HAP-1 (cell line): ENCODE data around the gene MDM2.
"Not testable (repeated sequence)": the region's sequence is repeated elsewhere in the genome, so short reads cannot be mapped to it uniquely, and the experiment has no call there.

Source experiments
- DNase-seq, 2 experiments: peaks; one replicate each; pipeline ENCODE4 v3.0.0-alpha.2; 2016 to 2020; ENCODE audit warnings: low spot score in 2 of 2
- H3K27me3 ChIP-seq: fragments of 250-450 bp; sonication (Bioruptor Pico); 2 replicates; pipeline ENCODE4 v1.5.1; 2020; ENCODE audit warnings: low read depth, mild to moderate bottlenecking, moderate library complexity
- H3K36me3 ChIP-seq: fragments of 250-450 bp; sonication (Bioruptor Pico); replicated peaks from 2 replicates; pipeline ENCODE4 v1.5.1; 2020; ENCODE audit warnings: mild to moderate bottlenecking
- H3K4me1 ChIP-seq: fragments of 250-450 bp; sonication (Bioruptor Pico); 2 replicates; pipeline ENCODE4 v1.5.1; 2020; ENCODE audit warnings: mild to moderate bottlenecking
- H3K4me3 ChIP-seq: fragments of 250-450 bp; sonication (Bioruptor Pico); 2 replicates; pipeline ENCODE4 v1.5.1; 2020; ENCODE audit warnings: mild to moderate bottlenecking, moderate library complexity
- H3K9me3 ChIP-seq: fragments of 250-450 bp; sonication (Bioruptor Pico); 2 replicates; pipeline ENCODE4 v1.5.1; 2020; ENCODE audit warnings: mild to moderate bottlenecking, moderate library complexity
- in situ Hi-C: fragments of 300-500 bp; cut with MboI; formaldehyde crosslinking; loops from 3 replicates; pipeline ENCODE4 v1.14.3; 2020; ENCODE audit warnings: low sequenced_read_pairs, inconsistent platforms, mixed read lengths

The MDM2 gene

DNA sequence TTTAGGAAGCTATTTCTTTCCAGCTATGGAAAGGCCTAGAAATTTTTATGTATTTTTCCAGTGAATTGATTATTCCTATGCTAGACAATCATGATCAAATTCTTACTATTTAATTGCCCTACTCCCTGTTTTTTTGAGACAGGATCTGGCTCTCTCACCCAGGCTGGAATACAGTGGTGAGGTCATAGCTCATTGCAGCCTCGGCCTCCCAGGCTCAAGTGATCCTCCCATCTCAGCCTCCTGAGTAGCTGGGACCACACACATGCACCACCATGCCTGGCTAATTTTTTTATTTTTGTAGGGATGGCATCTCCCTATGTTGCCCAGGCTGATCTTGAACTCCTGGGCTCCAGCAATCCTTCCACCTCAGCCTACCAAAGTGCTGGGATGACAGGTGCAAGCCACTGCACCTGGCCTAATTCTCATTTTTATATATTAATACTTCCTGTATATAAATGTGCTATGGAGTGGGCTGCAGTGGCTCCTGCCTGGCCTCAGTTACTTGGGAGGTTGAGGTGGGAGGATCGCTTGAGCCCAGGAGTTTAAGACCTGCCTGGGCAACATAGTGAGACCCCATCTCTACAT, 16.0 kb upstream of the MDM2 start:
- Histone ChIP-seq H3K27me3 (no peaks in the 10 kb centered on the region), H3K4me3 (no peak overlapping the region), H3K36me3 (no peaks in the 10 kb centered on the region), H3K9me3 (no peaks in the 10 kb centered on the region), H3K4me1 (no peaks in the 10 kb centered on the region)
- DNase-seq: no peak
- in situ Hi-C loops: no loop called here

GRCh38 chr12:68792952-68793351, 15.0 kb upstream of the MDM2 start:
- no peaks in the 10 kb centered on the region for H3K4me1 ChIP-seq
- H3K36me3 ChIP-seq: no peaks in the 10 kb centered on the region
- H3K27me3 ChIP-seq: no peaks in the 10 kb centered on the region
- no peaks in the 10 kb centered on the region for H3K9me3 ChIP-seq
- no peak overlapping the region for H3K4me3 ChIP-seq
- peak in 1 of 2 experiments; percentile 28 for DNase-seq
- in situ Hi-C loops: no loop called here

DNA sequence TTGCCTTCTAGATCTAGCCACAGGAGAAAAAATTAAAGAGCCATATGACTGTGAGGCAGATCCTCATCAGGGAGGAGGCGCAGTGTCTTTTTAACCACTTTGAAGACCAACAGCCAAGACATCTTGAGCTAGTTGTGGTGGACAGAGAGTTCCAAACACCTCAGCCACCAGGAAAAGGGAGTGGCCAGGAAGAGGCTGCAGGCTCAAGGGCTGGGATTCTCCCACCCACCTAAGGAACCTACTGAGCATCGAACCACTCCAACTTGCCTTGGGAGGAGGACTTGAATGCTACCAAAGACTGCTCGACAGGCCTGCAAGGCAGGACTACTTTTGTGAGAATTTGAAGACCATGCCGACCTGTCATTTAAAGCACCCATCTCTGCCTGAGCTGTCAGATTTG, 14.5 kb upstream of the MDM2 start:
- no peak for DNase-seq
- Histone ChIP-seq H3K36me3 (no peaks in the 10 kb centered on the region), H3K9me3 (no peaks in the 10 kb centered on the region), H3K4me1 (no peaks in the 10 kb centered on the region), H3K27me3 (no peaks in the 10 kb centered on the region), H3K4me3 (no peak overlapping the region)
- in situ Hi-C loops: no loop called here

DNA sequence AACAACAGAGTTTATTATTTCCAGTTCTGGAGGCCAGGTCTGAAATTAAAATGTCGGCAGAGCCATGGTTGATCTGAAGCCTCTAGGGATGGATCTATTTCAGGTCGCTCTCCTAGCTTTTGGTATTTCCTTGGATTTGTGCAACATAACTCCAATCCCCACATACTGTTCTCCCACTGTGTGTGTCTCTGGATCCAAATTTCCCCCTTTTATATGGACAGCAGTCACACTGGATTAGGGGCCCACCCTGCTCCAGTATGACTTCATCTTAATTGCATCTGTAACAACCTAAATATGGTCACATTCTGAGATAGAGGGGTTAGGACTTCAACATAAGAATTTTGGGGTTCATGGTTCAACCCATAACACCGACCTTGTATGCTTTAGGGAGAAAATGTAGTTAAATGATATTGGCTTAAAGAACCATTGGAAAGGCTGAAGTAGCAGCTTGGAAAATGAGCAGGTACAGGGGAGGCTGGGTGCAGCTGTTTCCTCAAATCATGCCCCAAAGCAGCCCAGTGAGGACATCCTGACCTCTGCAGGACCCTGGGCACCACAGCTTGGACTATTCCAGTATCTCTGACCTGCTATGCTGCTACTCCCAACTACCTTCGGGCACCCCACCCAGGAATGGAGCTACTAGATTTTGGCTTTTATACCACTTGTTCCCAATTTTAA, 13.9 kb upstream of the MDM2 start:
- H3K27me3 ChIP-seq: no peaks in the 10 kb centered on the region
- in situ Hi-C loops: no loop called here
- H3K4me3 ChIP-seq: no peak overlapping the region
- H3K4me1 ChIP-seq: no peaks in the 10 kb centered on the region
- H3K9me3 ChIP-seq: no peaks in the 10 kb centered on the region
- DNase-seq: no peak
- H3K36me3 ChIP-seq: no peaks in the 10 kb centered on the region

- in situ Hi-C loops: no loop called here
- no peak for DNase-seq
- H3K36me3 ChIP-seq: no peaks in the 10 kb centered on the region
These were observed 13.2 kb upstream of the MDM2 start for GRCh38 chr12:68794653-68795251.

DNA sequence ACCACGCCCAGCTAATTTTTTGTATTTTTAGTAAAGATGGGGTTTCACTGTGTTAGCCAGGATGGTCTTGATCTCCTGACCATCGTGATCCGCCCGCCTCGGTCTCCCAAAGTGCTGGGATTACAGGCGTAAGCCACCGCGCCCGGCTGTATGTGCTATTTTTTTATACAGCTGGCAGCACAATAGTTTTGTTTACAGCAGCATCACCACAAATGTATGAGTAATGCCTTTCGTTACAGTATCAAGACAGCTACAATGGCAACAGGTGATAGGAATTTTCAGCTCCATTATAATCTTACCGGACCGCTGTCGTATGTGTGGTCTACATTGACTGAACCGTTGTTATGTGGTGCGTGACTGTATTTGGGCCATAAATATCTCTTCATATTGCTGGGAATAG, 11.6 kb upstream of the MDM2 start:
- Histone ChIP-seq H3K4me3 (no peak overlapping the region), H3K36me3 (no peaks in the 10 kb centered on the region), H3K4me1 (no peaks in the 10 kb centered on the region), H3K9me3 (no peaks in the 10 kb centered on the region), H3K27me3 (no peaks in the 10 kb centered on the region)
- DNase-seq: no peak
- in situ Hi-C loops: no loop called here

More at GRCh38 chr12:68794653-68795251, 13.2 kb upstream of the MDM2 start:
- Histone ChIP-seq H3K27me3 (no peaks in the 10 kb centered on the region), H3K9me3 (no peaks in the 10 kb centered on the region), H3K4me1 (no peaks in the 10 kb centered on the region), H3K4me3 (no peak overlapping the region)

DNA sequence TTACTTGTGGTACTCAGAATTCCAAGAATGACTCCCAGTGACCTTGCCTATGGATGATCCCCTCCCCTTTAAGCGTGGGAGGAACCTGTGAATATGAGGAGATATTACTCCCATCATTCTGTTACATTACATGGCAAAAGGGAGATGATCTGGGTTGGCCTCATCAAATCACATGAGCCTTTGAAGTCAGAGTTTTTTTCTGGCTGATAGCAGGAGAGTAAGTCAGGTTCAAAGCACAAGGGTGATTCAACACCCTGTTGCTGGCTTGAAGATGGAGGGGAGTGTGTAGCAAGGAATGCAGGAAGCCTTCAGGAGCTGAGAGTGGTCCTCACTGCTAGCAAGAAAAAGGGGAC, 9.1 kb upstream of the MDM2 start:
- in situ Hi-C loops: no loop called here
- H3K9me3 ChIP-seq: no peaks in the 10 kb centered on the region
- H3K36me3 ChIP-seq: no peaks in the 10 kb centered on the region
- no peak overlapping the region for H3K4me3 ChIP-seq
- DNase-seq: no peak
- H3K4me1 ChIP-seq: 0 out of 2 replicates have a peak, but pooled peaks cover 3% of the 10 kb centered on the region
- no peaks in the 10 kb centered on the region for H3K27me3 ChIP-seq

DNA sequence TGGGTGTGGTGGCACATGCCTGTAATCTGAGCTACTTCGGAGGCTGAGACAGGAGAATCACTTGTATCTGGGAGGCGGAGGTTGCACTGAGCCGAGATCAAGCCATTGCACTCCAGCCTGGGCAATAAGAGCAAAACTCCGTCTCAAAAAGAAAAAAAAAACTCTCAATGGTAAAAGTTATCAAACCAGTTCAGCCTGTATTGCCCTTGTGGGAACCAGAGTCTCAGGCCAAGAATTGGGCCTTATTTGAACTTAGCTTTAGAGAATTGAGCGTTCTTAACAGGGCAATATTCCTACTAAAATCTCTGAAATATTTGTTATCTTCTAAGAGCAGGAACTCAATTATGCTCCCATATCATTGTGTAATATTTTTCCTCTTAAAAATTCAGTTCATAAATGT, 7.7 kb upstream of the MDM2 start:
- in situ Hi-C loops: no loop called here
- H3K4me1 ChIP-seq: 0 out of 2 replicates have a peak, but pooled peaks cover 3% of the 10 kb centered on the region
- H3K4me3 ChIP-seq: no peak overlapping the region
- H3K27me3 ChIP-seq: no peaks in the 10 kb centered on the region
- H3K36me3 ChIP-seq: no peaks in the 10 kb centered on the region
- DNase-seq: no peak
- H3K9me3 ChIP-seq: no peaks in the 10 kb centered on the region

- DNase-seq, H3K4me3 ChIP-seq, H3K36me3 ChIP-seq, in situ Hi-C loops, H3K27me3 ChIP-seq, H3K9me3 ChIP-seq, H3K4me1 ChIP-seq: not testable (repeated sequence)
These were observed 6.9 kb upstream of the MDM2 start for GRCh38 chr12:68801124-68801523.

- in situ Hi-C loops, H3K4me1 ChIP-seq, H3K36me3 ChIP-seq, H3K4me3 ChIP-seq, DNase-seq, H3K9me3 ChIP-seq, H3K27me3 ChIP-seq: not testable (repeated sequence)
These were observed 5.6 kb upstream of the MDM2 start for GRCh38 chr12:68802372-68802745.

DNA sequence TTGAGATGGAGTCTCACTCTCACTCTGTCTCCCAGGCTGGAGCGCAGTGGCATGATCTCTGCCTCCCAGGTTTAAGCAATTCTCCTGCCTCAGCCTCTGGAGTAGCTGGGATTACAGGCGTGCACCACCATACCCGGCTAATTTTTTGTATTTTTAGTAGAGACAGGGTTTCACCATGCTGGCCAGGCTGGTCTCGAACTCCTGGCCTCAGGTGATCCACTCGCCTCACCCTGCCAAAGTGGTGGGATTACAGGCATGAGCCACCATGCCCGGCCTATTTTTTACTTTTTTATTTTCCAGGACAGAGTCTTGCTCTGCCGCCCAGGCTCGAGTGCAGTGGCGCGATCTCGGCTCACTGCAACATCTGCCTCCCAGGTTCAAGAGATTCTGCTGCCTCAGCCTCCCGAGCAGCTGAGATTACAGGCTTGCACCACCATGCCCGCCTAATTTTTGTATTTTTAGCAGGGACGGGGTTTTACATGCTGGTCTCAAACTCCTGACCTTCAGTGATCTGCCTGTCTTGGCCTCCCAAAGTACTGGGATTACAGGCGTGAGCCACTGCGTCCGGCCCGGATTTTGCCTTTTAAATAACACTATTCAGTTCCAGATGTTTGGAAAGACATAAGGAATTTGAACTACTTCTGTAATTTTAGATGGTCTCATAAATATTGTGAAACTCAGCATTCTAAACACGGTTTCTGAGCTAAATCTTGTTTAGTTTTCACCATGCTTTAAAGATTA, 4.9 kb upstream of the MDM2 start:
- H3K4me1 ChIP-seq, H3K27me3 ChIP-seq, DNase-seq, H3K36me3 ChIP-seq, in situ Hi-C loops, H3K9me3 ChIP-seq, H3K4me3 ChIP-seq: not testable (repeated sequence)

GRCh38 chr12:68803948-68804656, 3.9 kb upstream of the MDM2 start:
- Histone ChIP-seq H3K9me3 (no peaks in the 10 kb centered on the region), H3K4me3 (no peak overlapping the region), H3K36me3 (peaks cover under 1% of the 10 kb centered on the region), H3K27me3 (no peaks in the 10 kb centered on the region), H3K4me1 (peaks cover 6% of the 10 kb centered on the region; the same call in 1 of the 2 replicates)
- in situ Hi-C loops: no loop called here
- DNase-seq: no peak

GRCh38 chr12:68804657-68805591, 3.1 kb upstream of the MDM2 start:
- Histone ChIP-seq H3K27me3 (no peaks in the 10 kb centered on the region), H3K9me3 (no peaks in the 10 kb centered on the region), H3K4me1 (peaks cover 6% of the 10 kb centered on the region; the same call in 1 of the 2 replicates), H3K36me3 (peaks cover 9% of the 10 kb centered on the region), H3K4me3 (no peak overlapping the region)
- no peak for DNase-seq
- in situ Hi-C loops: no loop called here
